GM12878 (cell line): ENCODE measurements around the gene PAX7. TPM values are rescaled to one million over a fixed set of nuclear protein-coding genes. Genes with fewer than 3 reads are reported as not detected.

ENCODE experiments used
- ATAC-seq: fragments of 200-7000 bp; cut with Tn5 transposase; 3 replicates; pipeline ENCODE4 v1.9.1; 2020; ENCODE audit warnings: mild to moderate bottlenecking, moderate library complexity
- BruUV-seq: library from RNA; stranded (reverse); fragments of 400-500 nt; replicated peaks from 2 replicates; lab custom pipeline; 2021; lab: Mats Ljungman, UMichigan
- CTCF ChIA-PET: fragments of 300-600 bp; sonication (Branson Sonifier 250); formaldehyde crosslinking; extraction: SDS; loops from one replicate; lab custom pipeline; 2021; ENCODE audit warnings: inconsistent platforms; lab: Yijun Ruan, JAX
- POLR2A ChIA-PET: fragments of 350-600 bp; formaldehyde crosslinking; extraction: SDS; loops from one replicate; lab custom pipeline; 2021; ENCODE audit warnings: inconsistent platforms; lab: Charles Lee
- RAD21 ChIA-PET: fragments of 300-600 bp; sonication (Branson Sonifier 250); formaldehyde crosslinking; loops from one replicate; lab custom pipeline; 2023; ENCODE audit warnings: antibody characterized with exemption; ENCODE audit not compliant: unreplicated experiment; lab: Charles Lee
- SMC1A ChIA-PET: fragments of 300-600 bp; sonication (Branson Sonifier 250); formaldehyde crosslinking; loops from one replicate; lab custom pipeline; 2023; ENCODE audit not compliant: unreplicated experiment, uncharacterized antibody; lab: Charles Lee
- DNase-seq: peaks from one replicate; pipeline ENCODE4 v3.0.0-alpha.2; 2011; ENCODE audit warnings: low read depth, low spot score
- FAIRE-seq: peaks from 3 replicates; lab custom pipeline; 2011; peaks lifted over from hg19 to GRCh38; lab: Jason Lieb, UNC
- H2AFZ ChIP-seq: 2 replicates; pipeline ENCODE4 v1.6.0; 2011; ENCODE audit warnings: low read depth, low read length, control low read depth; ENCODE audit not compliant: control insufficient read depth
- H3K27ac ChIP-seq: 2 replicates; pipeline ENCODE4 v1.5.1; 2011; ENCODE audit warnings: control low read depth; ENCODE audit not compliant: control insufficient read depth, insufficient read depth
- H3K27me3 ChIP-seq, 2 experiments: replicated peaks in 1 of 2; 2 replicates each; pipeline versions ENCODE4 v1.6.0 to v1.6.1; 2011; ENCODE audit warnings: low read length in 1 of 2; ENCODE audit not compliant: control insufficient read depth in 2 of 2, insufficient read depth in 2 of 2
- H3K36me3 ChIP-seq, 2 experiments: 2 replicates each; pipeline ENCODE4 v1.5.1; 2011; ENCODE audit warnings: low read length in 1 of 2; ENCODE audit not compliant: control insufficient read depth in 2 of 2, insufficient read depth in 2 of 2
- H3K4me1 ChIP-seq: 2 replicates; pipeline ENCODE4 v1.6.1; 2011; ENCODE audit warnings: mild to moderate bottlenecking, low read length, moderate library complexity, mixed read lengths; ENCODE audit not compliant: control insufficient read depth, insufficient read depth
- H3K4me2 ChIP-seq: 2 replicates; pipeline ENCODE4 v1.6.0; 2011; ENCODE audit warnings: control low read depth; ENCODE audit not compliant: control insufficient read depth, insufficient read depth
- H3K4me3 ChIP-seq: fragments of 200-600 bp; sonication (generic); 2 replicates; pipeline ENCODE4 v1.5.1; 2016
- H3K79me2 ChIP-seq: 2 replicates; pipeline ENCODE4 v1.6.0; 2011; ENCODE audit warnings: low read length; ENCODE audit not compliant: control insufficient read depth, insufficient read depth
- H3K9ac ChIP-seq: 2 replicates; pipeline ENCODE4 v1.8.0; 2011; ENCODE audit warnings: low read length, control low read depth, mixed read lengths; ENCODE audit not compliant: control insufficient read depth, insufficient read depth
- H3K9me3 ChIP-seq: replicated peaks from 3 replicates; pipeline ENCODE4 v1.5.1; 2011; ENCODE audit warnings: mild to moderate bottlenecking, low read length; ENCODE audit not compliant: control insufficient read depth, insufficient read depth
- H4K20me1 ChIP-seq: 2 replicates; pipeline ENCODE4 v1.6.0; 2011; ENCODE audit not compliant: control insufficient read depth, insufficient read depth
- ASH2L ChIP-seq: fragments of 300-600, 200-600 bp; sonication (generic); IDR thresholded peaks from 2 replicates; pipeline ENCODE4 v1.6.1; 2017; ENCODE audit warnings: low read depth, mild to moderate bottlenecking, borderline replicate concordance
- CHD4 ChIP-seq: fragments of 200-600 bp; sonication (generic); IDR thresholded peaks from 2 replicates; pipeline ENCODE4 v1.6.1; 2016; ENCODE audit warnings: mild to moderate bottlenecking
- EGR1 ChIP-seq, 2 experiments: IDR thresholded peaks; 1 replicate in 1 of 2; 2 replicates in 1 of 2; pipeline ENCODE4 v1.6.1; 2011 to 2012; ENCODE audit warnings: low read depth in 2 of 2, low read length in 2 of 2, borderline replicate concordance in 1 of 2, mild to moderate bottlenecking in 1 of 2, moderate library complexity in 1 of 2
- FOS ChIP-seq: IDR thresholded peaks from 3 replicates; pipeline ENCODE4 v1.6.1; 2011; ENCODE audit warnings: borderline replicate concordance; ENCODE audit not compliant: insufficient read length; ENCODE audit errors: extremely low read depth
- FOXM1 ChIP-seq: IDR thresholded peaks from 2 replicates; pipeline ENCODE4 v1.6.1; 2012; ENCODE audit warnings: low read depth, mild to moderate bottlenecking, inconsistent platforms, low read length, moderate library complexity
- MTA3 ChIP-seq: IDR thresholded peaks from 2 replicates; pipeline ENCODE4 v1.6.1; 2012; ENCODE audit warnings: low read length, inconsistent platforms, borderline replicate concordance
- NR2C2 ChIP-seq: IDR thresholded peaks from 2 replicates; pipeline ENCODE4 v1.6.1; 2011; ENCODE audit warnings: borderline replicate concordance, low read depth; ENCODE audit not compliant: control insufficient read depth, insufficient read length
- RAD21 ChIP-seq: IDR thresholded peaks from 2 replicates; pipeline ENCODE4 v1.6.1; 2011; ENCODE audit warnings: mild to moderate bottlenecking, low read depth, low read length, moderate library complexity; ENCODE audit not compliant: insufficient read depth
- STAT3 ChIP-seq: IDR thresholded peaks from 2 replicates; pipeline ENCODE4 v1.6.1; 2011; ENCODE audit warnings: low read depth, low read length, improper control_type of control experiment
- SUZ12 ChIP-seq: fragments of 200-600 bp; sonication (generic); IDR thresholded peaks from one replicate; pipeline ENCODE4 v1.6.1; 2018; ENCODE audit warnings: antibody characterized with exemption, mild to moderate bottlenecking; ENCODE audit not compliant: unreplicated experiment
- WRNIP1 ChIP-seq: IDR thresholded peaks from 2 replicates; pipeline ENCODE4 v1.6.1; 2011; ENCODE audit warnings: low read depth, low read length, improper control_type of control experiment, borderline replicate concordance
- ZBED1 ChIP-seq: IDR thresholded peaks from 2 replicates; pipeline ENCODE4 v1.6.1; 2016; ENCODE audit warnings: borderline replicate concordance
- ZNF24 ChIP-seq: fragments of 450-650 bp; IDR thresholded peaks from 2 replicates; pipeline ENCODE4 v1.6.1; 2017; ENCODE audit warnings: antibody characterized with exemption, mild to moderate bottlenecking
- WGBS: methylation state at CpG from one replicate; pipeline ENCODE4 v1.1.6; 2016; ENCODE audit warnings: low lambda C conversion rate; ENCODE audit not compliant: insufficient replicate concordance, insufficient coverage; ENCODE audit errors: missing lambda C conversion rate; 5-methylcytosine and 5-hydroxymethylcytosine counted together
- in situ Hi-C: fragments of 300-500 bp; cut with MboI; formaldehyde crosslinking; loops from 9 replicates; pipeline ENCODE4 v1.14.3; 2018; ENCODE audit warnings: mixed read lengths
- intact Hi-C: fragments of 100-400 bp; cut with micrococcal nuclease; formaldehyde crosslinking; loops from one replicate; pipeline ENCODE4 v1.14.2; 2022; ENCODE audit not compliant: unreplicated experiment
- polyA plus RNA-seq, 11 experiments: library from polyadenylated mRNA; depleted of rRNA in 4 of 11; unstranded in 6 of 11; stranded (reverse) in 5 of 11; fragments of >200 nt; fragmentation: Nextera tagmentation in 4 of 11; fragmentation: Illumina TruSeq in 1 of 11; extraction: Ambion mirVana in 4 of 11; extraction: Trizol in 1 of 11; gene quantifications; 1 replicate in 1 of 11; 2 replicates in 10 of 11; pipeline versions ENCODE4 v1.2.1 to v1.2.3, GENCODE V29; 2011 to 2016; ENCODE audit warnings: inconsistent platforms in 2 of 11, missing spikeins in 2 of 11, low read depth in 1 of 11
- total RNA-seq, 4 experiments: library from RNA; depleted of rRNA in 3 of 4; stranded (reverse); fragments of >200 nt in 3 of 4; fragmentation: Illumina TruSeq in 1 of 4; extraction: Trizol in 1 of 4; gene quantifications; 2 replicates each; pipeline versions ENCODE4 v1.2.1 to v1.2.3, GENCODE V29; 2013 to 2021
- TF ChIP-seq, protein P1 (sequence below): IDR thresholded peaks from 2 replicates; pipeline ENCODE4 v1.6.1; 2011; ENCODE audit warnings: borderline replicate concordance, low read depth, mild to moderate bottlenecking, moderate library complexity, low read length; ENCODE audit not compliant: insufficient read depth, poor library complexity, severe bottlenecking
- TF ChIP-seq, protein P2 (sequence below): IDR thresholded peaks from 2 replicates; pipeline ENCODE4 v1.6.1; 2011; ENCODE audit warnings: low read depth, mild to moderate bottlenecking, low read length, moderate library complexity, borderline replicate concordance; ENCODE audit errors: extremely low read depth
- TF ChIP-seq, protein P3 (sequence below): fragments of 450-650 bp; formaldehyde crosslinking; IDR thresholded peaks from 2 replicates; pipeline ENCODE4 v1.5.0; 2022; ENCODE audit warnings: mild to moderate bottlenecking, missing genetic modification characterization
- TF ChIP-seq, protein P4 (sequence below): fragments of 150-350 bp; IDR thresholded peaks from 2 replicates; pipeline ENCODE4 v1.6.1; 2016; ENCODE audit warnings: low read depth, low read length

The PAX7 gene
- total and polyA plus RNA-seq, 10 of the 15 experiments (the other 5 are each of a cell fraction or from before 2014, with no cell fraction given), result not detected

DNA sequence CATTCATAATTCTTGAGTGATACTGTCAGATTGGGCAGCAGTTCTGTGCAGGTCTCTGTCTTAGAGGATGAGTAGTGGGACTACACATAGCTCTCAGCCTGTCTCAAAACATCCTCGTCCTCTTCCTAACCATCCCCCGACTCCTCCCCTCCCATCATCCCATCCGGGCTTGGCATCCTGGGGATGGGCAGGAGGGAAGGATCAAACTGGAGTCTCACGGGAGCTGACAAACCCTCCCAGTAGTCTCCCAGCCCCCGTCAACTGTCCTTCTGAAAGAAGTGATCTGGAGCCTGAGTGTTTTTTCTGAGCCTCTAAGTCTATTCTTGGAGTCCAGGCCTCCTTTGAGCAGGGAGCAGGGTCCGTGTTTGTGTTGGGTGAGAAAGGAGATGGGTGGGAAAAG, 102.0 kb downstream of the PAX7 start:
- Histone ChIP-seq H3K27me3 (no peaks in the 10 kb centered on the region; a peak in 3 of 4 replicates), H2AFZ (no peak overlapping the region), H3K36me3 (no peaks in the 10 kb centered on the region), H3K27ac (no peak overlapping the region), H3K79me2 (no peaks in the 10 kb centered on the region), H3K9ac (no peak overlapping the region), H3K4me2 (no peak overlapping the region), H4K20me1 (no peaks in the 10 kb centered on the region), H3K4me3 (no peak overlapping the region), H3K4me1 (no peaks in the 10 kb centered on the region), H3K9me3 (no peaks in the 10 kb centered on the region)
- intact Hi-C loops, result no loop called here
- DNase-seq, result no peak
- ChIA-PET RAD21 (no interaction called here), CTCF (no interaction called here), POLR2A (no interaction called here), SMC1A (no interaction called here)
- in situ Hi-C loops, result no loop called here
- under 1% methylated on average over 6 of the region's 6 CpGs for WGBS
- ATAC-seq, result no peak
- no TSS peak for BruUV-seq
- no peak for FAIRE-seq
- TF ChIP-seq FOXM1, result no peak
- TF ChIP-seq WRNIP1, result no peak
- TF ChIP-seq, protein P1, sequence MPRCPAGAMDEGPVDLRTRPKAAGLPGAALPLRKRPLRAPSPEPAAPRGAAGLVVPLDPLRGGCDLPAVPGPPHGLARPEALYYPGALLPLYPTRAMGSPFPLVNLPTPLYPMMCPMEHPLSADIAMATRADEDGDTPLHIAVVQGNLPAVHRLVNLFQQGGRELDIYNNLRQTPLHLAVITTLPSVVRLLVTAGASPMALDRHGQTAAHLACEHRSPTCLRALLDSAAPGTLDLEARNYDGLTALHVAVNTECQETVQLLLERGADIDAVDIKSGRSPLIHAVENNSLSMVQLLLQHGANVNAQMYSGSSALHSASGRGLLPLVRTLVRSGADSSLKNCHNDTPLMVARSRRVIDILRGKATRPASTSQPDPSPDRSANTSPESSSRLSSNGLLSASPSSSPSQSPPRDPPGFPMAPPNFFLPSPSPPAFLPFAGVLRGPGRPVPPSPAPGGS, result no peak
- TF ChIP-seq CHD4, result no peak
- TF ChIP-seq SUZ12, result no peak
- TF ChIP-seq MTA3, result no peak
- no peak for TF ChIP-seq STAT3
- TF ChIP-seq ZNF24, result no peak
- no peak for TF ChIP-seq ASH2L
- TF ChIP-seq FOS, result no peak
- TF ChIP-seq EGR1 (IDR thresholded peaks at IDR 0.05; ENCODE audit: borderline replicate concordance in 1 of 2, low read depth in 2 of 2, low read length in 2 of 2), result no peak
- no peak for TF ChIP-seq NR2C2
- TF ChIP-seq, protein P2, sequence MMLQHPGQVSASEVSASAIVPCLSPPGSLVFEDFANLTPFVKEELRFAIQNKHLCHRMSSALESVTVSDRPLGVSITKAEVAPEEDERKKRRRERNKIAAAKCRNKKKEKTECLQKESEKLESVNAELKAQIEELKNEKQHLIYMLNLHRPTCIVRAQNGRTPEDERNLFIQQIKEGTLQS, result no peak
- no peak for TF ChIP-seq ZBED1
- TF ChIP-seq, protein P3, sequence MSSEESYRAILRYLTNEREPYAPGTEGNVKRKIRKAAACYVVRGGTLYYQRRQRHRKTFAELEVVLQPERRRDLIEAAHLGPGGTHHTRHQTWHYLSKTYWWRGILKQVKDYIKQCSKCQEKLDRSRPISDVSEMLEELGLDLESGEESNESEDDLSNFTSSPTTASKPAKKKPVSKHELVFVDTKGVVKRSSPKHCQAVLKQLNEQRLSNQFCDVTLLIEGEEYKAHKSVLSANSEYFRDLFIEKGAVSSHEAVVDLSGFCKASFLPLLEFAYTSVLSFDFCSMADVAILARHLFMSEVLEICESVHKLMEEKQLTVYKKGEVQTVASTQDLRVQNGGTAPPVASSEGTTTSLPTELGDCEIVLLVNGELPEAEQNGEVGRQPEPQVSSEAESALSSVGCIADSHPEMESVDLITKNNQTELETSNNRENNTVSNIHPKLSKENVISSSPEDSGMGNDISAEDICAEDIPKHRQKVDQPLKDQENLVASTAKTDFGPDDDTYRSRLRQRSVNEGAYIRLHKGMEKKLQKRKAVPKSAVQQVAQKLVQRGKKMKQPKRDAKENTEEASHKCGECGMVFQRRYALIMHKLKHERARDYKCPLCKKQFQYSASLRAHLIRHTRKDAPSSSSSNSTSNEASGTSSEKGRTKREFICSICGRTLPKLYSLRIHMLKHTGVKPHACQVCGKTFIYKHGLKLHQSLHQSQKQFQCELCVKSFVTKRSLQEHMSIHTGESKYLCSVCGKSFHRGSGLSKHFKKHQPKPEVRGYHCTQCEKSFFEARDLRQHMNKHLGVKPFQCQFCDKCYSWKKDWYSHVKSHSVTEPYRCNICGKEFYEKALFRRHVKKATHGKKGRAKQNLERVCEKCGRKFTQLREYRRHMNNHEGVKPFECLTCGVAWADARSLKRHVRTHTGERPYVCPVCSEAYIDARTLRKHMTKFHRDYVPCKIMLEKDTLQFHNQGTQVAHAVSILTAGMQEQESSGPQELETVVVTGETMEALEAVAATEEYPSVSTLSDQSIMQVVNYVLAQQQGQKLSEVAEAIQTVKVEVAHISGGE, result no peak
- TF ChIP-seq RAD21, result no peak
- TF ChIP-seq, protein P4, sequence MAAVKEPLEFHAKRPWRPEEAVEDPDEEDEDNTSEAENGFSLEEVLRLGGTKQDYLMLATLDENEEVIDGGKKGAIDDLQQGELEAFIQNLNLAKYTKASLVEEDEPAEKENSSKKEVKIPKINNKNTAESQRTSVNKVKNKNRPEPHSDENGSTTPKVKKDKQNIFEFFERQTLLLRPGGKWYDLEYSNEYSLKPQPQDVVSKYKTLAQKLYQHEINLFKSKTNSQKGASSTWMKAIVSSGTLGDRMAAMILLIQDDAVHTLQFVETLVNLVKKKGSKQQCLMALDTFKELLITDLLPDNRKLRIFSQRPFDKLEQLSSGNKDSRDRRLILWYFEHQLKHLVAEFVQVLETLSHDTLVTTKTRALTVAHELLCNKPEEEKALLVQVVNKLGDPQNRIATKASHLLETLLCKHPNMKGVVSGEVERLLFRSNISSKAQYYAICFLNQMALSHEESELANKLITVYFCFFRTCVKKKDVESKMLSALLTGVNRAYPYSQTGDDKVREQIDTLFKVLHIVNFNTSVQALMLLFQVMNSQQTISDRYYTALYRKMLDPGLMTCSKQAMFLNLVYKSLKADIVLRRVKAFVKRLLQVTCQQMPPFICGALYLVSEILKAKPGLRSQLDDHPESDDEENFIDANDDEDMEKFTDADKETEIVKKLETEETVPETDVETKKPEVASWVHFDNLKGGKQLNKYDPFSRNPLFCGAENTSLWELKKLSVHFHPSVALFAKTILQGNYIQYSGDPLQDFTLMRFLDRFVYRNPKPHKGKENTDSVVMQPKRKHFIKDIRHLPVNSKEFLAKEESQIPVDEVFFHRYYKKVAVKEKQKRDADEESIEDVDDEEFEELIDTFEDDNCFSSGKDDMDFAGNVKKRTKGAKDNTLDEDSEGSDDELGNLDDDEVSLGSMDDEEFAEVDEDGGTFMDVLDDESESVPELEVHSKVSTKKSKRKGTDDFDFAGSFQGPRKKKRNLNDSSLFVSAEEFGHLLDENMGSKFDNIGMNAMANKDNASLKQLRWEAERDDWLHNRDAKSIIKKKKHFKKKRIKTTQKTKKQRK, result no peak
